GM12801 (cell line): ENCODE results near the gene EIPR1.

ENCODE experiments used
- CTCF ChIP-seq: IDR thresholded peaks from one replicate; pipeline ENCODE4 v1.5.1; 2011; ENCODE audit warnings: control low read depth; ENCODE audit not compliant: insufficient read length; ENCODE audit errors: extremely low read depth

The EIPR1 gene

GRCh38 chr2:3199627-3200345 lies 177.8 kb downstream of the EIPR1 start:
- no peak for TF ChIP-seq CTCF

- TF ChIP-seq CTCF, result no peak
Observed at GRCh38 chr2:3198119-3198518, 179.5 kb downstream of the EIPR1 start.

- TF ChIP-seq CTCF, result no peak
Observed at GRCh38 chr2:3197308-3197707, 180.3 kb downstream of the EIPR1 start.

- TF ChIP-seq CTCF, result no peak
Observed at GRCh38 chr2:3196716-3197115, 180.9 kb downstream of the EIPR1 start.

- TF ChIP-seq CTCF, result no peak
Observed at GRCh38 chr2:3195641-3196476, 181.8 kb downstream of the EIPR1 start.

- TF ChIP-seq CTCF, result no peak
Observed at GRCh38 chr2:3194828-3195227, 182.8 kb downstream of the EIPR1 start.

- TF ChIP-seq CTCF, result no peak
Observed at GRCh38 chr2:3193443-3194330, 183.9 kb downstream of the EIPR1 start.
